ENCODE data around the gene EMC6. TPM values are rescaled to one million over a fixed set of nuclear protein-coding genes. Genes with fewer than 3 reads are reported as not detected.

Gene EMC6
- total RNA-seq (2022) = 35.1 and 36.8 TPM in 2 replicates
- percentile 86 among the genes with signal in this experiment for Bru-seq, nascent RNA
- BruChase-seq, experiment 1, labeled RNA remaining after a 2-hour chase = percentile 98 among the genes with signal in this experiment
- BruChase-seq, experiment 2, labeled RNA remaining after a 6-hour chase = percentile 98 among the genes with signal in this experiment
- long read RNA-seq, transcript EMC6-202 (2 exons, 762 nt) = minor isoform, 12 of 87 reads
- long read RNA-seq, transcript EMC6-201 (2 exons, 653 nt) = major isoform, 64 of 87 reads
- long read RNA-seq, partial matches to known transcripts = 0 of 87 reads
- long read RNA-seq, other reads (novel, unspliced or antisense) = 11 of 87 reads

- TF ChIP-seq CTCF (IDR thresholded peaks at IDR 0.05; ENCODE audit: insufficient read depth in 1 of 2, low read depth in 1 of 2, low read length in 1 of 2, severe bottlenecking in 1 of 2, unreplicated experiment in 1 of 2) = no peak
- H3K27ac Mint-ChIP-seq (ENCODE audit: unreplicated experiment) = peak within 1 kb of the TSS; percentile 95
- no peaks in the 10 kb centered on the region for H3K36me3 ChIP-seq (ENCODE audit: control insufficient read depth, insufficient read depth, low read length)
- DNase-seq = peak; percentile 94
- H3K36me3 Mint-ChIP-seq (ENCODE audit: insufficient read depth, unreplicated experiment) = peaks cover 32% of the 10 kb centered on the region
- H3K4me3 ChIP-seq (ENCODE audit: low read depth, low read length) = peak within 1 kb of the TSS; percentile 81
- H3K4me1 Mint-ChIP-seq (ENCODE audit: low read depth, unreplicated experiment) = no peaks in the 10 kb centered on the region
- no TSS peak for BruUV-seq (replicated peaks)
- peak within 1 kb of the TSS; percentile 93 for H3K4me3 Mint-ChIP-seq (ENCODE audit: unreplicated experiment)
- no peaks in the 10 kb centered on the region for H3K27me3 ChIP-seq (replicated peaks; ENCODE audit: control insufficient read depth, insufficient read depth, low read length)
- ChIA-PET POLR2A (interaction anchor here (1.0 kb wide), 1 partner anchor 32 kb away, joined by 5 read pairs; the partner anchor contains the start of genes CTNS and SHPK), CTCF (no interaction called here)
- intact Hi-C loops (cut with micrococcal nuclease; ENCODE audit: unreplicated experiment) = no loop called here
- H3K27me3 Mint-ChIP-seq (ENCODE audit: insufficient read depth, unreplicated experiment) = no peaks in the 10 kb centered on the region
- no peaks in the 10 kb centered on the region for H3K9me3 ChIP-seq
- H3K4me1 ChIP-seq = 0 out of 2 replicates have a peak, but pooled peaks cover 4% of the 10 kb centered on the region
- no peaks in the 10 kb centered on the region for H3K9me3 Mint-ChIP-seq (ENCODE audit: unreplicated experiment)
Observed at GRCh38 chr17:3668279-3669084, at the start of gene EMC6, which contains the start of gene TAX1BP3. TSS of gene EMC6 (plus strand) at chr17:3668812. CDS start at chr17:3669147, 335 bp downstream. TSS of gene TAX1BP3 (minus strand) at chr17:3668578. CDS start at chr17:3668526, 52 bp downstream.

- H3K4me3 Mint-ChIP-seq (ENCODE audit: unreplicated experiment) = no peak overlapping the region
- H3K36me3 ChIP-seq (ENCODE audit: control insufficient read depth, insufficient read depth, low read length) = no peaks in the 10 kb centered on the region; the same call in 1 of the 2 replicates
- H3K27me3 Mint-ChIP-seq (ENCODE audit: insufficient read depth, unreplicated experiment) = no peaks in the 10 kb centered on the region
- no peaks in the 10 kb centered on the region for H3K9me3 Mint-ChIP-seq (ENCODE audit: unreplicated experiment)
- intact Hi-C loops (cut with micrococcal nuclease; ENCODE audit: unreplicated experiment) = no loop called here
- no peaks in the 10 kb centered on the region for H3K27me3 ChIP-seq (replicated peaks; ENCODE audit: control insufficient read depth, insufficient read depth, low read length)
- ChIA-PET POLR2A (no interaction called here), CTCF (no interaction called here)
- DNase-seq = no peak
- TF ChIP-seq CTCF (IDR thresholded peaks at IDR 0.05; ENCODE audit: insufficient read depth in 1 of 2, low read depth in 1 of 2, low read length in 1 of 2, severe bottlenecking in 1 of 2, unreplicated experiment in 1 of 2) = no peak
- H3K9me3 ChIP-seq = no peaks in the 10 kb centered on the region
- no peak overlapping the region for H3K27ac Mint-ChIP-seq (ENCODE audit: unreplicated experiment)
- no peaks in the 10 kb centered on the region for H3K4me1 Mint-ChIP-seq (ENCODE audit: low read depth, unreplicated experiment)
- no TSS peak for BruUV-seq (replicated peaks)
- no peak overlapping the region for H3K4me3 ChIP-seq (ENCODE audit: low read depth, low read length)
- peaks cover 36% of the 10 kb centered on the region for H3K36me3 Mint-ChIP-seq (ENCODE audit: insufficient read depth, unreplicated experiment)
- H3K4me1 ChIP-seq = no peaks in the 10 kb centered on the region
Observed at GRCh38 chr17:3621146-3621720, 47.4 kb upstream of the EMC6 start.

- no peaks in the 10 kb centered on the region for H3K4me1 Mint-ChIP-seq (ENCODE audit: low read depth, unreplicated experiment)
- no peaks in the 10 kb centered on the region for H3K9me3 ChIP-seq
- no peaks in the 10 kb centered on the region for H3K27me3 Mint-ChIP-seq (ENCODE audit: insufficient read depth, unreplicated experiment)
- no peak for TF ChIP-seq CTCF (IDR thresholded peaks at IDR 0.05; ENCODE audit: insufficient read depth in 1 of 2, low read depth in 1 of 2, low read length in 1 of 2, severe bottlenecking in 1 of 2, unreplicated experiment in 1 of 2)
- no peaks in the 10 kb centered on the region for H3K9me3 Mint-ChIP-seq (ENCODE audit: unreplicated experiment)
- no peaks in the 10 kb centered on the region; the same call in 1 of the 2 replicates for H3K36me3 ChIP-seq (ENCODE audit: control insufficient read depth, insufficient read depth, low read length)
- DNase-seq = no peak
- intact Hi-C loops (cut with micrococcal nuclease; ENCODE audit: unreplicated experiment) = no loop called here
- no peak overlapping the region for H3K4me3 Mint-ChIP-seq (ENCODE audit: unreplicated experiment)
- no peak overlapping the region for H3K27ac Mint-ChIP-seq (ENCODE audit: unreplicated experiment)
- H3K4me3 ChIP-seq (ENCODE audit: low read depth, low read length) = no peak overlapping the region
- no peaks in the 10 kb centered on the region for H3K4me1 ChIP-seq
- peaks cover 27% of the 10 kb centered on the region for H3K36me3 Mint-ChIP-seq (ENCODE audit: insufficient read depth, unreplicated experiment)
- H3K27me3 ChIP-seq (replicated peaks; ENCODE audit: control insufficient read depth, insufficient read depth, low read length) = no peaks in the 10 kb centered on the region
- CTCF ChIA-PET = no interaction called here
- POLR2A ChIA-PET = no interaction called here
- no TSS peak for BruUV-seq (replicated peaks)
Observed at GRCh38 chr17:3622977-3623594, 45.5 kb upstream of the EMC6 start.

Data from Caco-2 (cell line).